ENCODE data around the gene PARS2. TPM values are rescaled to one million over a fixed set of nuclear protein-coding genes. Genes with fewer than 3 reads are reported as not detected.

The PARS2 gene
- polyA plus RNA-seq, 1 donor from 2014 or later = 1.9 TPM

DNA sequence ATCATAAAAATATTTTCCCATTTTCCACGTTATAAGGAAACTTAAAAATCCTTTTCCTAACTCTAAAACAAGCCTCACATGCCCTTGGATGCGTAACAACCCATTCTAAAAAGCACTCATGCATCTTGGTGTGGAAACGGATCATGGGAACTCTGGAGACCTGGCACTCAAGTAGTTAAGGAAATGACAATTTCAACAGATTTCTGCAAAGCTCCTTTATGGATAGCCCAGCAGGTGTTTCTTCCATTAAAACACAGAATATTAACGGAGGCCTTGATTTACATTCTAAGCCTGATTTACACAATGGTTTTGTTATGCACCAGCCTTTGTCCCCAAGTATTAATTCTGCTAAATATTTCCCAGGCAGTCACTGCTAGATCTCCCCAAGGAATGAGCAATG is 12.9 kb downstream of the PARS2 start:
- H3K4me2 ChIP-seq (ENCODE audit: low read length) = no peak overlapping the region
- H4K20me1 ChIP-seq (ENCODE audit: insufficient read depth) = no peaks in the 10 kb centered on the region
- no peak overlapping the region for H2AFZ ChIP-seq (ENCODE audit: low read depth, low read length)
- no peaks in the 10 kb centered on the region for H3K36me3 ChIP-seq (ENCODE audit: insufficient read depth, low read length)
- no peaks in the 10 kb centered on the region for H3K79me2 ChIP-seq (replicated peaks; ENCODE audit: insufficient read depth, low read length)
- H3K27me3 ChIP-seq (ENCODE audit: insufficient read depth, low read depth, low read length) = no peaks in the 10 kb centered on the region
- H3K4me3 ChIP-seq (ENCODE audit: low read length) = no peak overlapping the region
- no peaks in the 10 kb centered on the region for H3K9me2 ChIP-seq (ENCODE audit: insufficient read depth, low read length)
- H3K9me3 ChIP-seq (ENCODE audit: low read length) = no peaks in the 10 kb centered on the region
- H3K27ac ChIP-seq (ENCODE audit: low read length) = no peak overlapping the region
- H3K9ac ChIP-seq (ENCODE audit: low read length) = no peak overlapping the region
- H3F3A ChIP-seq (ENCODE audit: insufficient read depth, low read length, poor library complexity, severe bottlenecking) = no peaks in the 10 kb centered on the region
- TF ChIP-seq, protein P1, sequence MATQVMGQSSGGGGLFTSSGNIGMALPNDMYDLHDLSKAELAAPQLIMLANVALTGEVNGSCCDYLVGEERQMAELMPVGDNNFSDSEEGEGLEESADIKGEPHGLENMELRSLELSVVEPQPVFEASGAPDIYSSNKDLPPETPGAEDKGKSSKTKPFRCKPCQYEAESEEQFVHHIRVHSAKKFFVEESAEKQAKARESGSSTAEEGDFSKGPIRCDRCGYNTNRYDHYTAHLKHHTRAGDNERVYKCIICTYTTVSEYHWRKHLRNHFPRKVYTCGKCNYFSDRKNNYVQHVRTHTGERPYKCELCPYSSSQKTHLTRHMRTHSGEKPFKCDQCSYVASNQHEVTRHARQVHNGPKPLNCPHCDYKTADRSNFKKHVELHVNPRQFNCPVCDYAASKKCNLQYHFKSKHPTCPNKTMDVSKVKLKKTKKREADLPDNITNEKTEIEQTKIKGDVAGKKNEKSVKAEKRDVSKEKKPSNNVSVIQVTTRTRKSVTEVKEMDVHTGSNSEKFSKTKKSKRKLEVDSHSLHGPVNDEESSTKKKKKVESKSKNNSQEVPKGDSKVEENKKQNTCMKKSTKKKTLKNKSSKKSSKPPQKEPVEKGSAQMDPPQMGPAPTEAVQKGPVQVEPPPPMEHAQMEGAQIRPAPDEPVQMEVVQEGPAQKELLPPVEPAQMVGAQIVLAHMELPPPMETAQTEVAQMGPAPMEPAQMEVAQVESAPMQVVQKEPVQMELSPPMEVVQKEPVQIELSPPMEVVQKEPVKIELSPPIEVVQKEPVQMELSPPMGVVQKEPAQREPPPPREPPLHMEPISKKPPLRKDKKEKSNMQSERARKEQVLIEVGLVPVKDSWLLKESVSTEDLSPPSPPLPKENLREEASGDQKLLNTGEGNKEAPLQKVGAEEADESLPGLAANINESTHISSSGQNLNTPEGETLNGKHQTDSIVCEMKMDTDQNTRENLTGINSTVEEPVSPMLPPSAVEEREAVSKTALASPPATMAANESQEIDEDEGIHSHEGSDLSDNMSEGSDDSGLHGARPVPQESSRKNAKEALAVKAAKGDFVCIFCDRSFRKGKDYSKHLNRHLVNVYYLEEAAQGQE (IDR thresholded peaks at IDR 0.05; ENCODE audit: borderline replicate concordance) = no peak
- TF ChIP-seq TAF1 (IDR thresholded peaks at IDR 0.05; ENCODE audit: low read depth) (no peak), EZH2 (IDR thresholded peaks at IDR 0.05; ENCODE audit: borderline replicate concordance, insufficient read depth, low read length, poor library complexity, severe bottlenecking) (no peak), POLR2AphosphoS5 (IDR thresholded peaks at IDR 0.05) (no peak), CTCF (IDR thresholded peaks at IDR 0.05; ENCODE audit: poor library complexity, severe bottlenecking) (no peak), SMC3 (conservative IDR thresholded peaks at IDR 0.05; ENCODE audit: poor library complexity) (no peak), RAD21 (conservative IDR thresholded peaks at IDR 0.05) (no peak), MXI1 (conservative IDR thresholded peaks at IDR 0.05; ENCODE audit: poor library complexity, severe bottlenecking) (no peak), EP300 (conservative IDR thresholded peaks at IDR 0.05; ENCODE audit: poor library complexity, severe bottlenecking) (no peak)

DNA sequence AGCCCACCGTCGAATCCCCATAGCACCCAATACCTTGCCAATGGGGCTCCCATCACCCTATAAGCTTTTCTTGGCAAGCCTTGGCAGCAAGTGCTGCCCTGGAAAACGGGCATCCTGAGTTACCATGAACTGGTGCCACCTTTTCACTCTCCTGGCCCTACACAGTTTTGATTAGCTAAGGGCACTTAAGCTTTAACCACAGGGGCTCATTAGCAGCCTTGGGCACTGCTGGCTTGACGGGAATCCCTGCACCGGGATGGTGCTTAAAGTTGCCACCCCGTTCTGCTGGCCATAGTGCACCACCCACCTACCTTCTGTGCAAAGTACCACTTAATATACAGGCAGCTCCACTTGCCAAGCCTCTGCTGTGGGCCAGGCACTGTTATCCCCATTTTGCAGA is 13.7 kb downstream of the PARS2 start:
- no peaks in the 10 kb centered on the region for H3F3A ChIP-seq (ENCODE audit: insufficient read depth, low read length, poor library complexity, severe bottlenecking)
- H3K9me2 ChIP-seq (ENCODE audit: insufficient read depth, low read length) = no peaks in the 10 kb centered on the region
- no peak for TF ChIP-seq EP300 (conservative IDR thresholded peaks at IDR 0.05; ENCODE audit: poor library complexity, severe bottlenecking)
- TF ChIP-seq RAD21 (conservative IDR thresholded peaks at IDR 0.05) = no peak
- no peak for TF ChIP-seq TAF1 (IDR thresholded peaks at IDR 0.05; ENCODE audit: low read depth)
- no peak for TF ChIP-seq POLR2AphosphoS5 (IDR thresholded peaks at IDR 0.05)
- TF ChIP-seq EZH2 (IDR thresholded peaks at IDR 0.05; ENCODE audit: borderline replicate concordance, insufficient read depth, low read length, poor library complexity, severe bottlenecking) = no peak
- no peak for TF ChIP-seq MXI1 (conservative IDR thresholded peaks at IDR 0.05; ENCODE audit: poor library complexity, severe bottlenecking)
- TF ChIP-seq, protein P1 (IDR thresholded peaks at IDR 0.05; ENCODE audit: borderline replicate concordance) = no peak
- TF ChIP-seq CTCF (IDR thresholded peaks at IDR 0.05; ENCODE audit: poor library complexity, severe bottlenecking) = no peak
- TF ChIP-seq SMC3 (conservative IDR thresholded peaks at IDR 0.05; ENCODE audit: poor library complexity) = no peak
- no peaks in the 10 kb centered on the region for H3K27me3 ChIP-seq (ENCODE audit: insufficient read depth, low read depth, low read length)
- H3K9me3 ChIP-seq (ENCODE audit: low read length) = no peaks in the 10 kb centered on the region
- H3K4me2 ChIP-seq (ENCODE audit: low read length) = no peak overlapping the region
- H3K27ac ChIP-seq (ENCODE audit: low read length) = no peak overlapping the region
- no peak overlapping the region for H2AFZ ChIP-seq (ENCODE audit: low read depth, low read length)
- no peak overlapping the region for H3K4me3 ChIP-seq (ENCODE audit: low read length)
- no peaks in the 10 kb centered on the region for H3K79me2 ChIP-seq (replicated peaks; ENCODE audit: insufficient read depth, low read length)
- no peaks in the 10 kb centered on the region for H3K36me3 ChIP-seq (ENCODE audit: insufficient read depth, low read length)
- H4K20me1 ChIP-seq (ENCODE audit: insufficient read depth) = no peaks in the 10 kb centered on the region
- no peak overlapping the region for H3K9ac ChIP-seq (ENCODE audit: low read length)
